HFFc6 (cell line): Measurements from ENCODE around the gene SLC48A1. TPM values are rescaled to one million over a fixed set of nuclear protein-coding genes. Genes with fewer than 3 reads are reported as not detected.

Experiments used
- DNase-seq: peaks from one replicate; pipeline ENCODE4 v3.0.0-alpha.2; 2018
- H3K27ac Mint-ChIP-seq: 2 replicates; pipeline ENCODE4 v1.8.0; 2020; ENCODE audit warnings: mild to moderate bottlenecking, mixed read lengths
- H3K27me3 Mint-ChIP-seq: 2 replicates; pipeline ENCODE4 v1.8.0; 2021; ENCODE audit warnings: mild to moderate bottlenecking, moderate library complexity, mixed read lengths; ENCODE audit not compliant: insufficient read depth
- H3K36me3 Mint-ChIP-seq: 2 replicates; pipeline ENCODE4 v1.8.0; 2021; ENCODE audit warnings: low read depth, mixed read lengths
- H3K4me1 Mint-ChIP-seq: 2 replicates; pipeline ENCODE4 v1.8.0; 2020; ENCODE audit warnings: low read depth, mixed read lengths
- H3K4me3 Mint-ChIP-seq: 2 replicates; pipeline ENCODE4 v1.8.0; 2020; ENCODE audit warnings: mild to moderate bottlenecking, moderate library complexity, mixed read lengths
- H3K9me3 Mint-ChIP-seq: 2 replicates; pipeline ENCODE4 v1.8.0; 2020; ENCODE audit warnings: mild to moderate bottlenecking, mixed read lengths
- CTCF ChIP-seq: fragments of 200-600 bp; sonication (generic); IDR thresholded peaks from 2 replicates; pipeline ENCODE4 v1.5.0; 2021; ENCODE audit warnings: antibody characterized with exemption, mild to moderate bottlenecking
- total RNA-seq, 6 experiments: library from RNA; stranded (reverse); fragmentation: NEBNext Ultra II Directional; extraction: Animal tissue kit (Norgen Biotek cat#: 25700); gene quantifications; 2 replicates in 1 of 6; 3 replicates in 5 of 6; pipeline ENCODE4 v1.2.3, GENCODE V29; 2021

SLC48A1 gene
- total RNA-seq, 6 experiments from 2014 or later, result 18.8 to 24.5 (median 21.0) TPM

- H3K27me3 Mint-ChIP-seq, result peaks cover 6% of the 10 kb centered on the region; the same call in 1 of the 2 replicates
- DNase-seq, result no peak
- H3K4me1 Mint-ChIP-seq, result peaks cover 18% of the 10 kb centered on the region
- TF ChIP-seq CTCF, result no peak
- no peak overlapping the region for H3K27ac Mint-ChIP-seq
- no peaks in the 10 kb centered on the region for H3K36me3 Mint-ChIP-seq
- no peaks in the 10 kb centered on the region for H3K9me3 Mint-ChIP-seq
- no peak overlapping the region for H3K4me3 Mint-ChIP-seq
Observed at GRCh38 chr12:47740606-47741339, 32.3 kb upstream of the SLC48A1 start.

- Mint-ChIP-seq H3K9me3 (no peaks in the 10 kb centered on the region), H3K36me3 (no peaks in the 10 kb centered on the region), H3K4me3 (no peak overlapping the region), H3K27me3 (peaks cover 6% of the 10 kb centered on the region; the same call in 1 of the 2 replicates), H3K4me1 (peaks cover 18% of the 10 kb centered on the region), H3K27ac (no peak overlapping the region)
- DNase-seq, result no peak
- no peak for TF ChIP-seq CTCF
Observed at GRCh38 chr12:47741340-47741703, 31.7 kb upstream of the SLC48A1 start.

- peak; percentile 98 for TF ChIP-seq CTCF
- Mint-ChIP-seq H3K27me3 (peaks cover 6% of the 10 kb centered on the region; the same call in 1 of the 2 replicates), H3K4me1 (peaks cover 11% of the 10 kb centered on the region), H3K4me3 (no peak overlapping the region), H3K27ac (no peak overlapping the region), H3K36me3 (no peaks in the 10 kb centered on the region), H3K9me3 (no peaks in the 10 kb centered on the region)
- no peak for DNase-seq
Observed at GRCh38 chr12:47742253-47742825, 30.7 kb upstream of the SLC48A1 start.

GRCh38 chr12:47743311-47743860, 29.7 kb upstream of the SLC48A1 start:
- no peak for DNase-seq
- Mint-ChIP-seq H3K27ac (no peak overlapping the region), H3K4me3 (no peak overlapping the region), H3K9me3 (no peaks in the 10 kb centered on the region), H3K36me3 (no peaks in the 10 kb centered on the region), H3K4me1 (peaks cover 7% of the 10 kb centered on the region), H3K27me3 (peaks cover 6% of the 10 kb centered on the region; the same call in 1 of the 2 replicates)
- TF ChIP-seq CTCF, result no peak

- peaks cover 7% of the 10 kb centered on the region for H3K4me1 Mint-ChIP-seq
- no peak for DNase-seq
- no peaks in the 10 kb centered on the region for H3K9me3 Mint-ChIP-seq
- H3K4me3 Mint-ChIP-seq, result no peak overlapping the region
- peak; percentile 68 for TF ChIP-seq CTCF
- H3K27ac Mint-ChIP-seq, result no peak overlapping the region
- peaks cover 8% of the 10 kb centered on the region; the same call in 1 of the 2 replicates for H3K27me3 Mint-ChIP-seq
- H3K36me3 Mint-ChIP-seq, result no peaks in the 10 kb centered on the region
Observed at GRCh38 chr12:47744005-47744651, 28.9 kb upstream of the SLC48A1 start.
